ENCODE measurements around the gene HDAC4.

HDAC4 gene

GRCh38 chr2:239014458-239015217 is 386.2 kb downstream of the HDAC4 start:
- no peak for DNase-seq (ENCODE audit: low read depth in 2 of 2)

GRCh38 chr2:239013678-239013976 is 387.2 kb downstream of the HDAC4 start:
- no peak for DNase-seq (ENCODE audit: low read depth in 2 of 2)

GRCh38 chr2:239012936-239013677 is 387.7 kb downstream of the HDAC4 start:
- DNase-seq (ENCODE audit: low read depth in 2 of 2): no peak

- DNase-seq (ENCODE audit: low read depth in 2 of 2): no peak
Observed at GRCh38 chr2:239012228-239012627, 388.6 kb downstream of the HDAC4 start.

GRCh38 chr2:239009589-239009961 is 391.2 kb downstream of the HDAC4 start:
- no peak for DNase-seq (ENCODE audit: low read depth in 2 of 2)

GRCh38 chr2:239008677-239009588 is 391.9 kb downstream of the HDAC4 start:
- DNase-seq (ENCODE audit: low read depth in 2 of 2): no peak

GRCh38 chr2:239008004-239008403 is 392.8 kb downstream of the HDAC4 start:
- DNase-seq (ENCODE audit: low read depth in 2 of 2): no peak

- DNase-seq (ENCODE audit: low read depth in 2 of 2): no peak
Observed at GRCh38 chr2:239006622-239007285, 394.1 kb downstream of the HDAC4 start.

GRCh38 chr2:239005586-239005985 is 395.2 kb downstream of the HDAC4 start:
- no peak for DNase-seq (ENCODE audit: low read depth in 2 of 2)

GRCh38 chr2:239004274-239005015 is 396.4 kb downstream of the HDAC4 start:
- DNase-seq (ENCODE audit: low read depth in 2 of 2): no peak

GRCh38 chr2:239003624-239004273 is 397.1 kb downstream of the HDAC4 start:
- DNase-seq (ENCODE audit: low read depth in 2 of 2): no peak

- DNase-seq (ENCODE audit: low read depth in 2 of 2): no peak
Observed at GRCh38 chr2:239002954-239003623, 397.7 kb downstream of the HDAC4 start.

GRCh38 chr2:239002591-239002953 is 398.2 kb downstream of the HDAC4 start:
- DNase-seq (ENCODE audit: low read depth in 2 of 2): no peak

- DNase-seq (ENCODE audit: low read depth in 2 of 2): no peak
Observed at GRCh38 chr2:239001794-239002193, 399.0 kb downstream of the HDAC4 start.

GRCh38 chr2:239000500-239001073 is 400.2 kb downstream of the HDAC4 start:
- DNase-seq (ENCODE audit: low read depth in 2 of 2): no peak

- DNase-seq (ENCODE audit: low read depth in 2 of 2): no peak
Observed at GRCh38 chr2:239000089-239000488, 400.7 kb downstream of the HDAC4 start.

GRCh38 chr2:238999291-238999741 is 401.5 kb downstream of the HDAC4 start:
- no peak for DNase-seq (ENCODE audit: low read depth in 2 of 2)

GRCh38 chr2:238998801-238999200 is 402.0 kb downstream of the HDAC4 start:
- DNase-seq (ENCODE audit: low read depth in 2 of 2): no peak
